Non-pigmented ciliary epithelial cell (primary cell): ENCODE data around the gene S100P.
A peak's percentile ranks its signal among the peaks of the same experiment; 100 is the strongest.
"Not testable (repeated sequence)": the region's sequence is repeated elsewhere in the genome, so short reads cannot be mapped to it uniquely, and the experiment has no call there.

Experiments
- DNase-seq: peaks from one replicate; pipeline ENCODE4 v3.0.0-alpha.2; 2010; ENCODE audit warnings: low read depth

S100P gene

GRCh38 chr4:6693231-6694176 is at the start of gene S100P:
S100P (plus strand) TSS chr4:6693878; CDS start chr4:6693933, 55 bp downstream.
- DNase-seq: no peak

- DNase-seq: no peak
These were observed 48.7 kb upstream of the S100P start for GRCh38 chr4:6644792-6645530.

- no peak for DNase-seq
These were observed 46.5 kb upstream of the S100P start for GRCh38 chr4:6647169-6647568.

- no peak for DNase-seq
These were observed 46.0 kb upstream of the S100P start for GRCh38 chr4:6647582-6648230.

- DNase-seq: no peak
These were observed 44.5 kb upstream of the S100P start for GRCh38 chr4:6649216-6649615.

- not testable (repeated sequence) for DNase-seq
These were observed 39.5 kb upstream of the S100P start for GRCh38 chr4:6654211-6654610.

GRCh38 chr4:6655291-6655690 is 38.4 kb upstream of the S100P start:
- DNase-seq: not testable (repeated sequence)

- no peak for DNase-seq
These were observed 37.8 kb upstream of the S100P start for GRCh38 chr4:6655924-6656323.

- DNase-seq: no peak
These were observed 36.2 kb upstream of the S100P start for GRCh38 chr4:6657242-6658208.

- DNase-seq: no peak
These were observed 35.5 kb upstream of the S100P start for GRCh38 chr4:6658209-6658595.

- DNase-seq: no peak
These were observed 35.0 kb upstream of the S100P start for GRCh38 chr4:6658597-6659075.

- no peak for DNase-seq
These were observed 33.8 kb upstream of the S100P start for GRCh38 chr4:6659897-6660296.

- no peak for DNase-seq
These were observed 33.2 kb upstream of the S100P start for GRCh38 chr4:6660430-6660829.

GRCh38 chr4:6662591-6662990 is 31.1 kb upstream of the S100P start:
- no peak for DNase-seq

- no peak for DNase-seq
These were observed 29.9 kb upstream of the S100P start for GRCh38 chr4:6663596-6664393.

- DNase-seq: no peak
These were observed 28.4 kb upstream of the S100P start for GRCh38 chr4:6665320-6665654.

- peak; percentile 27 for DNase-seq
These were observed 25.3 kb upstream of the S100P start for GRCh38 chr4:6668391-6668790.

- DNase-seq: no peak
These were observed 22.0 kb upstream of the S100P start for GRCh38 chr4:6671648-6672047.

- DNase-seq: no peak
These were observed 21.5 kb upstream of the S100P start for GRCh38 chr4:6672131-6672530.

GRCh38 chr4:6672541-6673190 is 21.0 kb upstream of the S100P start:
- DNase-seq: not testable (repeated sequence)
